ENCODE results near the gene POMT1. TPM values are rescaled to one million over a fixed set of nuclear protein-coding genes. Genes with fewer than 3 reads are reported as not detected.

Gene POMT1
- total RNA-seq, 1 donor from 2014 or later, result 29.8 TPM

- POLR2A ChIA-PET, result no interaction called here
- peaks cover 100% of the 10 kb centered on the region for H3K36me3 Mint-ChIP-seq (ENCODE audit: low read depth)
- H3K4me1 Mint-ChIP-seq, result no peaks in the 10 kb centered on the region
- DNase-seq (no peak), ATAC-seq (ENCODE audit: low read depth) (no peak)
- TF ChIP-seq CTCF (IDR thresholded peaks at IDR 0.05), result no peak
- no peak overlapping the region for H3K27ac Mint-ChIP-seq
- intact Hi-C loops (cut with micrococcal nuclease), result no loop called here
- H3K4me3 Mint-ChIP-seq, result no peak overlapping the region
- CTCF ChIA-PET, result no interaction called here
- no peaks in the 10 kb centered on the region for H3K27me3 Mint-ChIP-seq
- H3K9me3 Mint-ChIP-seq, result no peaks in the 10 kb centered on the region
These were observed 15.1 kb upstream of the POMT1 start for GRCh38 chr9:131487621-131488031.

- ATAC-seq (ENCODE audit: low read depth), result no peak
- ChIA-PET POLR2A (no interaction called here), CTCF (no interaction called here)
These were observed 12.2 kb upstream of the POMT1 start for GRCh38 chr9:131490514-131490913.

GRCh38 chr9:131491001-131491710, 11.6 kb upstream of the POMT1 start:
- Mint-ChIP-seq H3K9me3 (no peaks in the 10 kb centered on the region), H3K4me3 (no peak overlapping the region), H3K27me3 (no peaks in the 10 kb centered on the region), H3K36me3 (ENCODE audit: low read depth) (peaks cover 98% of the 10 kb centered on the region), H3K27ac (no peak overlapping the region), H3K4me1 (no peaks in the 10 kb centered on the region)
- POLR2A ChIA-PET, result no interaction called here
- CTCF ChIA-PET, result no interaction called here
- ATAC-seq (ENCODE audit: low read depth), result no peak
- no peak for TF ChIP-seq CTCF (IDR thresholded peaks at IDR 0.05)
- no peak for DNase-seq
- intact Hi-C loops (cut with micrococcal nuclease), result no loop called here

More at GRCh38 chr9:131490514-131490913, 12.2 kb upstream of the POMT1 start:
- Mint-ChIP-seq H3K27ac (no peak overlapping the region), H3K27me3 (no peaks in the 10 kb centered on the region), H3K9me3 (no peaks in the 10 kb centered on the region), H3K4me1 (no peaks in the 10 kb centered on the region), H3K36me3 (ENCODE audit: low read depth) (peaks cover 98% of the 10 kb centered on the region), H3K4me3 (no peak overlapping the region)
- no peak for DNase-seq
- intact Hi-C loops (cut with micrococcal nuclease), result no loop called here
- TF ChIP-seq CTCF (IDR thresholded peaks at IDR 0.05), result no peak

GRCh38 chr9:131492070-131492469, 10.6 kb upstream of the POMT1 start:
- H3K27me3 Mint-ChIP-seq, result no peaks in the 10 kb centered on the region
- no peak overlapping the region for H3K4me3 Mint-ChIP-seq
- POLR2A ChIA-PET, result interaction anchor here (0.6 kb wide), 1 partner anchor 123 kb away, joined by 6 read pairs; no protein-coding TSS in a partner anchor
- CTCF ChIA-PET, result no interaction called here
- no peaks in the 10 kb centered on the region for H3K9me3 Mint-ChIP-seq
- H3K4me1 Mint-ChIP-seq, result no peaks in the 10 kb centered on the region
- TF ChIP-seq CTCF (IDR thresholded peaks at IDR 0.05), result no peak
- H3K27ac Mint-ChIP-seq, result no peak overlapping the region
- ATAC-seq (ENCODE audit: low read depth), result no peak
- peaks cover 95% of the 10 kb centered on the region for H3K36me3 Mint-ChIP-seq (ENCODE audit: low read depth)
- intact Hi-C loops (cut with micrococcal nuclease), result no loop called here
- DNase-seq, result no peak

- TF ChIP-seq CTCF (IDR thresholded peaks at IDR 0.05), result no peak
- ChIA-PET POLR2A (interaction anchor here (0.6 kb wide), 1 partner anchor 37 kb away, joined by 3 read pairs; no protein-coding TSS in a partner anchor), CTCF (no interaction called here)
- no peaks in the 10 kb centered on the region for H3K9me3 Mint-ChIP-seq
- no peaks in the 10 kb centered on the region for H3K27me3 Mint-ChIP-seq
- no peak overlapping the region for H3K27ac Mint-ChIP-seq
- ATAC-seq (ENCODE audit: low read depth), result no peak
- DNase-seq, result no peak
- no peaks in the 10 kb centered on the region for H3K4me1 Mint-ChIP-seq
- intact Hi-C loops (cut with micrococcal nuclease), result no loop called here
- H3K4me3 Mint-ChIP-seq, result no peak overlapping the region
- H3K36me3 Mint-ChIP-seq (ENCODE audit: low read depth), result peaks cover 91% of the 10 kb centered on the region
These were observed 8.3 kb upstream of the POMT1 start for GRCh38 chr9:131494296-131494870.

Data from activated B cell treated with CpG ODN at 0.5 μM for 24 hours (primary cell).